Esophagus squamous epithelium (tissue), 5 donors: Measurements from ENCODE around the gene VPS37D. TPM values are rescaled to one million over a fixed set of nuclear protein-coding genes. Genes with fewer than 3 reads are reported as not detected.

Experiments used
- DNase-seq: peaks from one replicate; lab custom pipeline; 2025; lab: John Stamatoyannopoulos, UW
- H3K27ac ChIP-seq, 4 donors: fragments of 200-600 bp; sonication (generic); one replicate each; pipeline ENCODE4 v1.5.1; 2016 to 2019; ENCODE audit warnings: mild to moderate bottlenecking in 1 of 4
- H3K27me3 ChIP-seq, 4 donors: fragments of 200-600 bp; sonication (generic); 1 replicate in 3 of 4; 2 replicates in 1 of 4; pipeline versions ENCODE4 v1.5.1 to v1.6.0; 2017 to 2021; ENCODE audit warnings: antibody characterized with exemption in 1 of 4
- H3K36me3 ChIP-seq, 3 donors: fragments of 200-600 bp; sonication (generic); one replicate each; pipeline ENCODE4 v1.5.1; 2016 to 2019
- H3K4me1 ChIP-seq, 3 donors: fragments of 200-600 bp; sonication (generic); one replicate each; pipeline ENCODE4 v1.5.1; 2017 to 2019
- H3K4me3 ChIP-seq, 4 donors: fragments of 200-600 bp; sonication (generic); 1 replicate in 3 of 4; 2 replicates in 1 of 4; pipeline ENCODE4 v1.5.1; 2016 to 2019; ENCODE audit warnings: mild to moderate bottlenecking in 2 of 4, moderate library complexity in 1 of 4
- H3K9me3 ChIP-seq, 3 donors: fragments of 200-600 bp; sonication (generic); one replicate each; pipeline ENCODE4 v1.5.1; 2016 to 2019
- POLR2A ChIP-seq, 4 donors: fragments of 450-650 bp; IDR thresholded peaks; one replicate each; pipeline ENCODE4 v1.6.1; 2017; ENCODE audit warnings: antibody characterized with exemption in 4 of 4, mild to moderate bottlenecking in 4 of 4, moderate library complexity in 3 of 4
- WGBS, 2 donors: methylation state at CpG; one replicate each; pipeline ENCODE4 v1.1.5; 2018; 5-methylcytosine and 5-hydroxymethylcytosine counted together
- intact Hi-C: fragments of 100-400 bp; cut with DNase I; formaldehyde crosslinking; loops from one replicate; pipeline ENCODE4 v1.15.0; 2022
- total RNA-seq, 4 donors: library from RNA; depleted of rRNA; stranded (reverse); fragments of >200 nt; gene quantifications; one replicate each; pipeline ENCODE4 v1.1.0, GENCODE V29; 2016
- TF ChIP-seq, protein P1 (sequence below), 6 experiments: fragments of 450-650 bp in 4 of 6; fragments of 200-600 bp in 2 of 6; sonication (generic) in 2 of 6; IDR thresholded peaks; one replicate each; pipeline ENCODE4 v1.5.1; 2016 to 2019; ENCODE audit warnings: antibody characterized with exemption in 6 of 6, mild to moderate bottlenecking in 4 of 6, moderate library complexity in 4 of 6
- donor health status: DM: yes; HTN: yes; CAD: no.

Gene VPS37D
- total RNA-seq, 4 donors from 2014 or later: 0.97 to 1.3 TPM; not detected in 2

DNA sequence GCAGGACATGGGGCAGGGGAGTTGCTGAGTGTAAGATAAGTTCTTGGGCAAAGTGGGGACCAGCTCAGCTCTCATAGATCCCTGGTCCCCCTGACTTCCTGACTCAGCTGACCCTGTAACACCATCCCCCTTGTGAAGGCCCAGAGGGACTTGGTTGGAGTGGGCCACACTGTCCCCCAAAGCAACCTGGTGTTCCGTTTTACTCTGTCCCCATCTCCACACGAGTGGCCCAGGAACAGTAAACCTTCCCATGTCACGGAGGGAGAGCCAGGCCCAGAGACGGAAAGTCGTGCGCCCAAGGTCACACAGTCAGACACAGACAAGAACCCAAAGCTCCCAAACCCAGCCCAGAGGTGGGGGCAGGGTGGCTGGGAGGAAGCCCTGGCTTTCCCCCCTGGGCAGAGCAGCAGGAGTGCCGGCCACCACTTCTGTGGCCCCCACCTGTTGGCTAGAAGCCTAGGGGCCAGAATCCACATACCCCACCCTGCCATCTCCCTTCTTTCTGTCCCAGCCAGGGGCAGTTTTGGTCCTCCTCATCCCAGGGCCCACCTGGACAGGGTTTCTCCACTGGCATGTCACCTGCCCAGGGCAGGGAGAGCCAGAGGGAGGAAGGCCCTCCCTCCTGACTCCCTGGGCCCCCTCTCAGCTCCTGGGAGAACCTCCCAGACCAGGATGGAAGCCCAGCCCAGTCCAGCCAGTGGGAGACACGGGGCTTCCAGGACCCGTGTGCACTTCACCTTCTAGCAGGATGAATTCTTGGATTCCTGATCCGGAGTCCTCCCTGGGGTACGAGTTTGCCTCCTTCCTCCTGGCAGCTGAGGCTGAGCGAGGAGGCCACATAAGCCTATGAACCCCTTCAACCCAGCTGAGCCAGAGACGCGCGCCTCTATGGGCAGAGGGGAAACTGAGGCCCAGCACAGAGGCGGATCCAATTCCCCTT is 20.6 kb upstream of the VPS37D start:
- peaks cover 4 to 19% (median 8%) of the 10 kb centered on the region in 3 donors for H3K4me1 ChIP-seq
- peak overlapping the region in 2 of 4 donors; percentile 45 to 64 for H3K4me3 ChIP-seq
- WGBS, 2 donors: no CpG with 5 or more reads among the region's 16 CpGs
- H3K36me3 ChIP-seq: no peaks in the 10 kb centered on the region
- peaks cover 6 to 100% (median 12%) of the 10 kb centered on the region in 4 donors for H3K27me3 ChIP-seq
- no peak overlapping the region for H3K27ac ChIP-seq
- TF ChIP-seq, protein P1, sequence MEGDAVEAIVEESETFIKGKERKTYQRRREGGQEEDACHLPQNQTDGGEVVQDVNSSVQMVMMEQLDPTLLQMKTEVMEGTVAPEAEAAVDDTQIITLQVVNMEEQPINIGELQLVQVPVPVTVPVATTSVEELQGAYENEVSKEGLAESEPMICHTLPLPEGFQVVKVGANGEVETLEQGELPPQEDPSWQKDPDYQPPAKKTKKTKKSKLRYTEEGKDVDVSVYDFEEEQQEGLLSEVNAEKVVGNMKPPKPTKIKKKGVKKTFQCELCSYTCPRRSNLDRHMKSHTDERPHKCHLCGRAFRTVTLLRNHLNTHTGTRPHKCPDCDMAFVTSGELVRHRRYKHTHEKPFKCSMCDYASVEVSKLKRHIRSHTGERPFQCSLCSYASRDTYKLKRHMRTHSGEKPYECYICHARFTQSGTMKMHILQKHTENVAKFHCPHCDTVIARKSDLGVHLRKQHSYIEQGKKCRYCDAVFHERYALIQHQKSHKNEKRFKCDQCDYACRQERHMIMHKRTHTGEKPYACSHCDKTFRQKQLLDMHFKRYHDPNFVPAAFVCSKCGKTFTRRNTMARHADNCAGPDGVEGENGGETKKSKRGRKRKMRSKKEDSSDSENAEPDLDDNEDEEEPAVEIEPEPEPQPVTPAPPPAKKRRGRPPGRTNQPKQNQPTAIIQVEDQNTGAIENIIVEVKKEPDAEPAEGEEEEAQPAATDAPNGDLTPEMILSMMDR (IDR thresholded peaks at IDR 0.05): no peak
- no peak for TF ChIP-seq POLR2A (IDR thresholded peaks at IDR 0.05)
- DNase-seq: no peak
- no peaks in the 10 kb centered on the region for H3K9me3 ChIP-seq
- intact Hi-C loops: no loop called here

DNA sequence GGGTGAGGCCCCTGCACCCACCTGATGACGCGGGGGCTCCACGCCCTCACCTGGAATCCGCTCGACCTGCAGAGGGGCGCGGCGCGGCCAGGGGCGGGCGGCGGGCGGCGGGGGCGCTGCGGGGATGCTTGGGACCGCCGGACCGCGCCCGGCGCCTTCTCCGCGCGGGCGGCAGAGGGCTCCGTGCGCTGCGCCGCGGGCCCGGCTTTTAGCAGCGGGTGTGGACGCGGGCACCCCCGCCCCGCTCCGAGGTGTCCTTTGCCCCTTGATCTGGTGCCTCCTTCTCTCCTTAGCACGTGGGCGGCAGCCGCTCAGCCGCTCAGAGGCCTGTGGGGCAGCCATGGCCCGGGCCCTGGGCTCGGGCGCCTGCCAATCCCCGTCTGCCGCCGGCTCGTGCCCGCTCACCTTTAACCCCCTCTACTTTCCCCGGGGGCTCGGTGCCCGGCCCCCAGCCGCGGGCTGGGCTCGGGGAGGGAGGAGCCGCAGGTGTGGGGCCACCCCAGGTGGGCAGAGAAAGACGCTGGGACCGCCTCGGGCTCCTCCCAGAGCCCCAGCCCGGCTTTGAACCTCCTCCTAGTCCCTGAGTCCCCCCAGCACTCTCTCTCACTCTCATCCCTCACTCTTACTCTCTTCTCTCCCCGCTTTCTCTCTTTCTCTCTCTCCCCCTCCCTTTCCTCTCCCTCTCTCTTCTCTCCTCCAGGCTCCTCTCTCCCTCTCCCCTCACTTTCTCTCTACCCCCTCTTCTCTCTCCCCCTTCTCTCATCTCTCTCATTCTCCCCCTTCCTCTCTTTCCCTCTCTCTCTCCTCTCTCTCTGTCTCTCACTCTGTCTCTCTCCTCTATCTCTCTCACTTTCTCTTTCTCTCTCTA is 19.7 kb upstream of the VPS37D start:
- H3K9me3 ChIP-seq: no peaks in the 10 kb centered on the region
- H3K4me3 ChIP-seq: peak overlapping the region; percentile 5 to 64 (median 40)
- H3K4me1 ChIP-seq: peaks cover 4 to 19% (median 8%) of the 10 kb centered on the region in 3 donors
- H3K36me3 ChIP-seq: no peaks in the 10 kb centered on the region
- H3K27me3 ChIP-seq: peaks cover 6 to 100% (median 12%) of the 10 kb centered on the region in 4 donors
- intact Hi-C loops: no loop called here
- WGBS, 2 donors: 5% methylated on average over 5 of the region's 62 CpGs
- no peak overlapping the region for H3K27ac ChIP-seq
- DNase-seq: no peak
- TF ChIP-seq POLR2A (IDR thresholded peaks at IDR 0.05): no peak
- TF ChIP-seq, protein P1 (IDR thresholded peaks at IDR 0.05): peak in 1 of 6 experiments; percentile 8

DNA sequence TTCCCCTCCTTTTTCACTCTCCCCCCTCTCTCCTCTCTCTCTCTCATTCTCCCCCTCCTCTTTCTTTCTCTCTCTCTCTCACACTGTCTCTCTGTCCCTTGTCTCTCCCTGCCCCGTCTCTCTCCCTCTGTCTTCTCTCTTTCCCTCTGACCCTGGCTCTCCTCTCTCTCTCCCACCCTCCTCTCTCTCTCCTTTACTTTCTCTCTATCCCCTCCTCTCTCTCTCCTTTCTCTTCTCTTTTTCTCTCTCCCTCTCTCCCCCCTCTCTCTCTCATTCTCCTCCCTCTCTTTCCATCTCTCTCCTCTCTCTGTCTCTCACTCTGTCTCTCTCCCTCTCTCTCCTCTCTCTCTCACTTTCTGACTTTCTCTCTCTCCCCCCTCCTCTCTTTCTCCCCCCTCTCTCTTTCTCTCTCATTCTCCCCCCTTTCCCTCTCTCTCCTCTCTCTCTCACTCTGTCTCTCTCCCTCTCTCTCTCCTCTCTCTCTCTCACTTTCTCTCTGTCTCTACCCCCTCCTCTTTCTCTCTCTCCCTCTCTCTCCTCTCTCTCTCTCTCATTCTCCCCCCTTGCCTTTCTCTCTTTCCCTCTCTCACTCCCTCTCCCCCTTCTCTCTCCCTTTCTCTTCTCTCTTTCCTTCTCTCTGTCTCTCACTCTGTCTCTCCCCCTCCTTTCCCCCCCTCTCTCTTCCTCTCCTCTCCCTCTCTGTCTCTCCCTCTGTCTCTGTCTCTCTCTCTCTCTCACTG is 18.9 kb upstream of the VPS37D start:
- Histone ChIP-seq H3K36me3 (no peaks in the 10 kb centered on the region), H3K4me1 (peaks cover 4 to 19% (median 8%) of the 10 kb centered on the region in 3 donors), H3K27ac (no peak overlapping the region), H3K9me3 (no peaks in the 10 kb centered on the region), H3K4me3 (no peak overlapping the region), H3K27me3 (peaks cover 6 to 100% (median 12%) of the 10 kb centered on the region in 4 donors)
- no peak for DNase-seq
- intact Hi-C loops: no loop called here
- no peak for TF ChIP-seq POLR2A (IDR thresholded peaks at IDR 0.05)
- TF ChIP-seq, protein P1 (IDR thresholded peaks at IDR 0.05): no peak
- WGBS, 2 donors: 40% methylated on average over 1 of the region's 1 CpG

GRCh38 chr7:73649576-73649975 is 18.1 kb upstream of the VPS37D start:
- 46 to 61% methylated on average over 6 to 9 of the region's 9 CpGs for WGBS, 2 donors
- Histone ChIP-seq H3K9me3 (no peaks in the 10 kb centered on the region), H3K4me3 (no peak overlapping the region), H3K4me1 (peaks cover 4 to 19% (median 8%) of the 10 kb centered on the region in 3 donors), H3K27me3 (peaks cover 6 to 94% (median 12%) of the 10 kb centered on the region in 4 donors), H3K36me3 (no peaks in the 10 kb centered on the region), H3K27ac (no peak overlapping the region)
- no peak for DNase-seq
- intact Hi-C loops: no loop called here
- no peak for TF ChIP-seq POLR2A (IDR thresholded peaks at IDR 0.05)
- TF ChIP-seq, protein P1 (IDR thresholded peaks at IDR 0.05): no peak
